Fibroblast of mammary gland (primary cell): ENCODE results near the gene PRRT2.

Experiments
- DNase-seq: peaks from one replicate; pipeline ENCODE4 v3.0.0-alpha.2; 2010; ENCODE audit warnings: low read depth
- H3K4me3 ChIP-seq: 2 replicates; pipeline ENCODE4 v1.5.1; 2011; ENCODE audit warnings: low read depth, mild to moderate bottlenecking, low read length, moderate library complexity; ENCODE audit not compliant: control insufficient read depth
- CTCF ChIP-seq: conservative IDR thresholded peaks from 2 replicates; pipeline ENCODE4 v1.5.1; 2011; ENCODE audit warnings: low read depth, low read length, inconsistent platforms; ENCODE audit not compliant: control insufficient read depth, insufficient read depth

The PRRT2 gene

GRCh38 chr16:29844575-29845331 is 32.8 kb downstream of the PRRT2 start:
- no peak overlapping the region for H3K4me3 ChIP-seq
- peak; percentile 71 for DNase-seq
- no peak for TF ChIP-seq CTCF

- no peak for TF ChIP-seq CTCF
- no peak overlapping the region for H3K4me3 ChIP-seq
- DNase-seq: no peak
Measured at GRCh38 chr16:29845656-29846055, 33.7 kb downstream of the PRRT2 start.

DNA sequence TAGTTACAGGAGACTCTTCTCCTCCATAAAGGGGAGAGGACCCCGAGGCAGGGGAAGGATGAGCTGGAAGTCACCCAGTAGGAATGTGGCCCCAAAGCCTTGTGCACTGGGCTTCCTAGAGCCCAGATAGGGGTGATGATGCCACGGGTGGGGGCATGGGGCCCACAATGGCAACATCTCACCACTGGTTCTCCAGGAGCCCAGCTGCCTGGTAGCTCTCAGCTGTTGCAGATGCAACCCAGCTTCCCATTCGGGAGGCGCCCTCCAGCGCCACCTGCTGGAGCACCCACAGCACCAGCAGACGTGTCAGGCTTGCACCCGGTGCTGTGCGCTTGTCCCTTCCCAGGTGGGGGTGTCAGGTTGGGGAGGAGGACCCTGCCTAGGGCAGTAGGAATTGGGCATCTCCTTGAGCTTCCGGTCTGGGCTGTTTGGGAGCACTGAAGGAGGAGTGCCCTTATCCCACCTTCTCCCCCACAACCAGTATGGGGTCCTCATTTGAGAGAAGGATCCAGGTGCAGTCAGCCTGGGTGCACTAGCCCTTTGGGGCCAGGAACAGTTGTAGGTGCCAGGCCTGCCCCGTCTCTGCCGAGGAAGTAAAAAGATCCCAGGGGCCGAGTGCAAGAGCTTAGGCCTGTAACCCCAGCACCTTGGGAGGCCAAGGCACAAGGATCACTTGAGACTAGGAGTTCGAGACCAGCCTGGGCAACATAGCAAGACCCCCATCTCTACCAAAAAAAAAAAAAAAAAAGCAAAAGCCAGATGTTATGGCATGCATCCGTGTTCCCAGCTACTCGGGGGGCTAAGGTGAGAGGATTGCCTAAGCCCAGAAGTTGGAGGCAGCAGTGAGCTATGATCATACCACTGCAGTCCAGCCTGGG is 36.7 kb downstream of the PRRT2 start:
- peak; percentile 71 for DNase-seq
- peak; percentile 93 for TF ChIP-seq CTCF
- no peak overlapping the region for H3K4me3 ChIP-seq

GRCh38 chr16:29849505-29849904 is 37.5 kb downstream of the PRRT2 start:
- no peak for TF ChIP-seq CTCF
- H3K4me3 ChIP-seq: no peak overlapping the region
- DNase-seq: no peak

GRCh38 chr16:29850998-29851397 is 39.0 kb downstream of the PRRT2 start:
- no peak for DNase-seq
- no peak for TF ChIP-seq CTCF

DNA sequence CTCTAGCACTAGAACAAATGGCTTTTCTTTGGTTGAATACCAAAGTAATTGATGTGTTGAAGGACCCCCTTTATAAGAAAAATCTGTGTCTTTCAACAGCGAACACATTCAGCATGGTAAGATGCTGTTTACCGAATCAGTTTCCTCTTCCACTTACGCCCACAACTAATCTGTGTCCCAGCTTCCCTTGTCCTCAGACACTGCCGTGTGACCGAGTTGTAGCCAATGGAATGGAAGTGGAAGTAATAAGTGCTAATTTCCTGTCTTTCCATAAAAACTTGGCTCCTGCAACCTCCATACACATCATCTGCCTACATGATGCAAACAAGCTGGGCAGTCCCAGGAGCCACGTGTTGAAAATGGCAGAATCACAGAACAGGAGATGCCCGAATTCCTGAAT is 40.7 kb downstream of the PRRT2 start:
- no peak overlapping the region for H3K4me3 ChIP-seq
- TF ChIP-seq CTCF: no peak
- DNase-seq: peak; percentile 91

More at GRCh38 chr16:29850998-29851397, 39.0 kb downstream of the PRRT2 start:
- no peak overlapping the region for H3K4me3 ChIP-seq
